GM18909 (cell line): ENCODE data around the gene GZF1.

Source experiments
- ATAC-seq: cut with Tn5 transposase; IDR thresholded peaks from one replicate; pipeline ENCODE4 v1.9.1; 2021; ENCODE audit warnings: mild to moderate bottlenecking; ENCODE audit not compliant: unreplicated experiment, poor library complexity

GZF1 gene

GRCh38 chr20:23403751-23404150, 41.8 kb downstream of the GZF1 start:
- no peak for ATAC-seq

GRCh38 chr20:23404196-23404595, 42.2 kb downstream of the GZF1 start:
- no peak for ATAC-seq

- ATAC-seq: no peak
Observed at GRCh38 chr20:23406880-23407279, 44.9 kb downstream of the GZF1 start.

GRCh38 chr20:23407781-23408464, 45.9 kb downstream of the GZF1 start:
- ATAC-seq: peak; percentile 81

GRCh38 chr20:23408957-23409356, 47.0 kb downstream of the GZF1 start:
- no peak for ATAC-seq

GRCh38 chr20:23409800-23410199, 47.8 kb downstream of the GZF1 start:
- no peak for ATAC-seq

- no peak for ATAC-seq
Observed at GRCh38 chr20:23410916-23411695, 49.1 kb downstream of the GZF1 start.

GRCh38 chr20:23412026-23412425, 50.0 kb downstream of the GZF1 start:
- no peak for ATAC-seq

GRCh38 chr20:23413862-23414422, 52.0 kb downstream of the GZF1 start:
- no peak for ATAC-seq

GRCh38 chr20:23414526-23415188, 52.7 kb downstream of the GZF1 start:
- no peak for ATAC-seq

GRCh38 chr20:23415555-23415954, 53.6 kb downstream of the GZF1 start:
- no peak for ATAC-seq

- no peak for ATAC-seq
Observed at GRCh38 chr20:23415959-23416583, 54.1 kb downstream of the GZF1 start.

GRCh38 chr20:23417861-23418260, 55.9 kb downstream of the GZF1 start:
- ATAC-seq: no peak

- ATAC-seq: no peak
Observed at GRCh38 chr20:23419657-23419994, 57.6 kb downstream of the GZF1 start.

GRCh38 chr20:23419995-23420901, 58.3 kb downstream of the GZF1 start:
- peak; percentile 25 for ATAC-seq

GRCh38 chr20:23420943-23421931, 59.3 kb downstream of the GZF1 start, which contains the start of gene NAPB:
NAPB (minus strand) TSS chr20:23421488; CDS start chr20:23421402, 86 bp downstream.
- ATAC-seq: peak; percentile 97
